Fibroblast of lung (primary cell): ENCODE data around the gene BIN1. TPM values are rescaled to one million over a fixed set of nuclear protein-coding genes. Genes with fewer than 3 reads are reported as not detected.

Source experiments
- DNase-seq, 2 donors: peaks; one replicate each; pipeline versions ENCODE4 v3.0.0 to v3.0.0-alpha.2; 2010; ENCODE audit warnings: low read depth in 2 of 2
- H2AFZ ChIP-seq: 2 replicates; pipeline ENCODE4 v1.5.1; 2012; ENCODE audit warnings: low read length, control low read depth, inconsistent platforms
- H3K27ac ChIP-seq: 2 replicates; pipeline ENCODE4 v1.5.1; 2011; ENCODE audit warnings: low read length, control low read depth; ENCODE audit not compliant: insufficient read depth
- H3K27me3 ChIP-seq: 2 replicates; pipeline ENCODE4 v1.5.1; 2011; ENCODE audit warnings: mild to moderate bottlenecking, low read length; ENCODE audit not compliant: control insufficient read depth, insufficient read depth
- H3K36me3 ChIP-seq: 2 replicates; pipeline ENCODE4 v1.5.1; 2011; ENCODE audit warnings: low read length; ENCODE audit not compliant: control insufficient read depth, insufficient read depth
- H3K4me1 ChIP-seq: 2 replicates; pipeline ENCODE4 v1.5.1; 2011; ENCODE audit warnings: low read length; ENCODE audit not compliant: control insufficient read depth, insufficient read depth; ENCODE audit errors: extremely low read depth
- H3K4me2 ChIP-seq: 2 replicates; pipeline ENCODE4 v1.5.1; 2011; ENCODE audit warnings: low read length, control low read depth; ENCODE audit not compliant: insufficient read depth; ENCODE audit errors: extremely low read depth
- H3K4me3 ChIP-seq, 4 experiments: fragments of 200-600 bp in 1 of 4; sonication (generic) in 1 of 4; replicated peaks in 1 of 4; 2 replicates each; pipeline ENCODE4 v1.5.1; 2011 to 2016; ENCODE audit warnings: low read length in 4 of 4, low read depth in 3 of 4, mild to moderate bottlenecking in 3 of 4, control low read depth in 2 of 4, inconsistent platforms in 1 of 4, mixed read lengths in 1 of 4; ENCODE audit not compliant: insufficient read depth in 1 of 4; ENCODE audit errors: control extremely low read depth in 1 of 4
- H3K79me2 ChIP-seq: 2 replicates; pipeline ENCODE4 v1.5.1; 2012; ENCODE audit warnings: mild to moderate bottlenecking, low read length, inconsistent platforms; ENCODE audit not compliant: control insufficient read depth, insufficient read depth
- H3K9ac ChIP-seq: 2 replicates; pipeline ENCODE4 v1.5.1; 2011; ENCODE audit warnings: mild to moderate bottlenecking, low read length, control low read depth; ENCODE audit not compliant: insufficient read depth
- H3K9me3 ChIP-seq: 2 replicates; pipeline ENCODE4 v1.5.1; 2012; ENCODE audit warnings: low read depth, low read length; ENCODE audit not compliant: control insufficient read depth, insufficient read depth
- H4K20me1 ChIP-seq: 2 replicates; pipeline ENCODE4 v1.5.1; 2011; ENCODE audit warnings: low read length; ENCODE audit not compliant: control insufficient read depth, insufficient read depth; ENCODE audit errors: extremely low read depth
- EZH2 ChIP-seq: IDR thresholded peaks from 2 replicates; pipeline ENCODE4 v1.5.1; 2012; ENCODE audit warnings: low read length, control low read depth, mild to moderate bottlenecking; ENCODE audit errors: missing control alignments
- polyA plus RNA-seq, 2 donors: library from polyadenylated mRNA; depleted of rRNA in 1 of 2; stranded (reverse) in 1 of 2; unstranded in 1 of 2; fragments of >200 nt; gene quantifications; 2 replicates each; pipeline ENCODE4 v1.2.1, GENCODE V29; 2011 to 2012; ENCODE audit warnings: missing spikeins in 1 of 2
- total RNA-seq: library from RNA; depleted of rRNA; stranded (reverse); fragments of >200 nt; gene quantifications from 2 replicates; pipeline ENCODE4 v1.2.1, GENCODE V29; 2014
- TF ChIP-seq, protein P1 (sequence below), 2 donors: IDR thresholded peaks in 1 of 2; conservative IDR thresholded peaks in 1 of 2; 1 replicate in 1 of 2; 2 replicates in 1 of 2; pipeline ENCODE4 v1.5.1; 2011 to 2012; ENCODE audit warnings: low read length in 2 of 2, control low read depth in 1 of 2, inconsistent platforms in 1 of 2, low read depth in 1 of 2, mild to moderate bottlenecking in 1 of 2

The BIN1 gene
- total and polyA plus RNA-seq, 2 donors (not counting 1 experiment from before 2014, with no cell fraction given) = 17.3 to 68.7 TPM

DNA sequence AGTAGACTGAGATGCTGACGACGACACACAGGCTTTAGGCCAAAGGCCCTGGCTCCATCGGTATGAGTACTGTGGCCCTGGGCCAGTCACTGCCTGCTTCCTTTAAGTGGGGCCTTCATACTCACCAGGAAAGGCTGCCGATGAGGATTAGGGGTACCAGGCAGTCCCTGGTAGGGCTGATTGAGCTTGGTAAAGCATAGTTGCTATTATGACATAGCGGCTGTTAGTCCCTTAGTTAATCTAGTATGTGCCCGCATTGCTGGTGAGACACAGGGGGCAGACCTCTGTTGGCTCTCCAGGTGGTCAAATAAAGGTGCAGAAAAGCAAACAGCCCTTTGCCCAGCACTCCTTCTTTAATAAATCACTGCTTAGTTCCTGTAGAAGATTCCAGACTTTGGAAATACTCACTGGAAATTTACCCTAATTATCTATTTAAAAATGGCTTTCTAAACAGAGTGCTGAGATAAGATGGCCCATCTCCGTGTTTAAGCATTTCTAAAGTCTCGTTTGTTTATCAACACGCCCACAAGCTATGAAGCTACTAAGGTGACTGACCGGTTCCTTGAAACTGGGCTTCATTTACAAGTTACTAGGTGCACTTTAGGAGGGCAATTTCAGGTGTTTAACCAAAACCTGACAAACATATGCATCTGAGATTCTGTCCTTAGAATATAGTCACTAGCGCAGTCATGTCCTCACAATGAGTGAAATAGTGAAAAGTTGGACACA, 8.7 kb upstream of the BIN1 start:
- Histone ChIP-seq H3K4me1 (no peaks in the 10 kb centered on the region), H3K27me3 (peaks cover 7% of the 10 kb centered on the region), H3K79me2 (no peaks in the 10 kb centered on the region), H3K4me2 (no peak overlapping the region), H3K36me3 (no peaks in the 10 kb centered on the region), H3K4me3 (no peak overlapping the region), H2AFZ (no peak overlapping the region), H3K9me3 (no peaks in the 10 kb centered on the region), H4K20me1 (no peaks in the 10 kb centered on the region), H3K27ac (no peak overlapping the region), H3K9ac (no peak overlapping the region)
- no peak for DNase-seq
- TF ChIP-seq, protein P1, sequence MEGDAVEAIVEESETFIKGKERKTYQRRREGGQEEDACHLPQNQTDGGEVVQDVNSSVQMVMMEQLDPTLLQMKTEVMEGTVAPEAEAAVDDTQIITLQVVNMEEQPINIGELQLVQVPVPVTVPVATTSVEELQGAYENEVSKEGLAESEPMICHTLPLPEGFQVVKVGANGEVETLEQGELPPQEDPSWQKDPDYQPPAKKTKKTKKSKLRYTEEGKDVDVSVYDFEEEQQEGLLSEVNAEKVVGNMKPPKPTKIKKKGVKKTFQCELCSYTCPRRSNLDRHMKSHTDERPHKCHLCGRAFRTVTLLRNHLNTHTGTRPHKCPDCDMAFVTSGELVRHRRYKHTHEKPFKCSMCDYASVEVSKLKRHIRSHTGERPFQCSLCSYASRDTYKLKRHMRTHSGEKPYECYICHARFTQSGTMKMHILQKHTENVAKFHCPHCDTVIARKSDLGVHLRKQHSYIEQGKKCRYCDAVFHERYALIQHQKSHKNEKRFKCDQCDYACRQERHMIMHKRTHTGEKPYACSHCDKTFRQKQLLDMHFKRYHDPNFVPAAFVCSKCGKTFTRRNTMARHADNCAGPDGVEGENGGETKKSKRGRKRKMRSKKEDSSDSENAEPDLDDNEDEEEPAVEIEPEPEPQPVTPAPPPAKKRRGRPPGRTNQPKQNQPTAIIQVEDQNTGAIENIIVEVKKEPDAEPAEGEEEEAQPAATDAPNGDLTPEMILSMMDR (conservative IDR thresholded peaks at IDR 0.05 in 1 of 2, IDR thresholded peaks at IDR 0.05 in 1 of 2; ENCODE audit: low read depth in 1 of 2, low read length in 2 of 2) = no peak
- TF ChIP-seq EZH2 = no peak

DNA sequence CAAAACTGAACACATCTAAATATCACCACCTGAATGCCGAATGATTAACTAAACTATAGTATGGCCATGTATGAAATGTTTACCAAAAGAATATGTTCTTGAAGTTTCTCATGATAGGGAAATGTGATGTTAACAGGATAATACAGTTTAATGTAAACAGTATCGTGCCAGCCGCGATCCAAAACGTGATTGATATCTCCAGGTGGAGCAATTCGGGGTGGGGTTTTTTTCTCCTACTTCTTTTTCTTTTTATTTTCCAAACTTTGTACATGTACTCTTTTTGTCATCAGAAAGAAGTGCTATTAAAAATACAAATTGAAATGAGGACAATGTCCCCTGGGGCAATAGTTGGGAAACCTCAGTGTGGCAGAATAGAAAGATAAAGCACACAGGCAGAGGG, 4.0 kb upstream of the BIN1 start:
- no peak overlapping the region for H3K4me3 ChIP-seq
- H2AFZ ChIP-seq = no peak overlapping the region
- H3K9me3 ChIP-seq = no peaks in the 10 kb centered on the region
- H3K4me1 ChIP-seq = peaks cover 6% of the 10 kb centered on the region
- no peak overlapping the region for H3K27ac ChIP-seq
- no peaks in the 10 kb centered on the region for H3K36me3 ChIP-seq
- TF ChIP-seq, protein P1 (conservative IDR thresholded peaks at IDR 0.05 in 1 of 2, IDR thresholded peaks at IDR 0.05 in 1 of 2; ENCODE audit: low read depth in 1 of 2, low read length in 2 of 2) = no peak
- H3K27me3 ChIP-seq = peaks cover 7% of the 10 kb centered on the region
- no peaks in the 10 kb centered on the region for H4K20me1 ChIP-seq
- no peak for DNase-seq
- H3K79me2 ChIP-seq = no peaks in the 10 kb centered on the region
- H3K9ac ChIP-seq = no peak overlapping the region
- H3K4me2 ChIP-seq = no peak overlapping the region

DNA sequence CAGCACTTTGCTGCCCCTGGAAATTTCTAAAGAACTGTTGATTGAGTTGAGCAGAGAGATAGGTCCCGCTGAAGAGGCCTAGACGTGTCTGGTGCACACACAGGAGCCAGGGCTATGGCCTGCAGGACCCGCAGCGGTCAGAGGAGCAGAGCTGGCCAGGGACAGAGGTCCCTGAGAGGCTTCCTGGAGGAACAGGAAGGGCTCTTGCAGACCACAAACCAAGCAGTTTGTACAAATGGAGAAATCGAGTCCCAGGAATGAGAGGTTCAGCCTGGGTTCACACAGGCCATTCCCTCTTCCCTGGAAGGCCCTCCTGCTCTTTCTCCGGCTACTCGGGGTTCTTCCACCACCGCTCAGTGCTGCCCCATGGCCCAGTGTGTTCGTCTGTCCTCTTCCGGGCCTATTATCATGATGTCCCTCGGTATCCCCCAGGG, 1.2 kb upstream of the BIN1 start:
- H3K9ac ChIP-seq = no peak overlapping the region
- peaks cover 9% of the 10 kb centered on the region for H3K4me1 ChIP-seq
- no peak overlapping the region for H3K4me2 ChIP-seq
- peaks cover 2% of the 10 kb centered on the region for H3K27me3 ChIP-seq
- no peaks in the 10 kb centered on the region for H3K9me3 ChIP-seq
- H3K79me2 ChIP-seq = peaks cover 12% of the 10 kb centered on the region
- no peak overlapping the region for H2AFZ ChIP-seq
- no peak for TF ChIP-seq EZH2
- TF ChIP-seq, protein P1 (conservative IDR thresholded peaks at IDR 0.05 in 1 of 2, IDR thresholded peaks at IDR 0.05 in 1 of 2; ENCODE audit: low read depth in 1 of 2, low read length in 2 of 2) = no peak
- no peaks in the 10 kb centered on the region for H3K36me3 ChIP-seq
- no peaks in the 10 kb centered on the region for H4K20me1 ChIP-seq
- no peak overlapping the region for H3K27ac ChIP-seq
- DNase-seq = no peak
- H3K4me3 ChIP-seq = no peak overlapping the region
